Effector CD8-positive, alpha-beta T cell (primary cell): ENCODE results near the gene ATP9A.
"Not testable (repeated sequence)": the region's sequence is repeated elsewhere in the genome, so short reads cannot be mapped to it uniquely, and the experiment has no call there.

Experiments
- DNase-seq: peaks from one replicate; lab custom pipeline; 2025; lab: John Stamatoyannopoulos, UW

Gene ATP9A

DNA sequence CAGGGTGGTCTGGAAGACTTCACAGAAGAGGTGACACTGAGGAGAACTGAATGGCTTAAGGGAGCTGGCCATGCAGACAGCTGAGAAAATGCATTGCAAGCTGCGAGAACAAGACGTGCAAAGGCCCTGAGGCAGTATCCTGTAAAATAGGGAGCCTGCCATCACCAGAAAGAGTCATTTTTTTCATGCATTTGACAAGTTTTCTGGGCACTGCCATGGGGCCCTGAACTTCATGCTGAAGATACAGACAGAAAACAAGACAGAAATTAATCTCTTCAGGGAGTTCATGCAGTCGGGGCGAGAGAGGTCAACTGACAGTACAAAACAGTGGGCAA, 196.8 kb downstream of the ATP9A start:
- DNase-seq = no peak

GRCh38 chr20:51570739-51571459, 197.3 kb downstream of the ATP9A start:
- DNase-seq = no peak

DNA sequence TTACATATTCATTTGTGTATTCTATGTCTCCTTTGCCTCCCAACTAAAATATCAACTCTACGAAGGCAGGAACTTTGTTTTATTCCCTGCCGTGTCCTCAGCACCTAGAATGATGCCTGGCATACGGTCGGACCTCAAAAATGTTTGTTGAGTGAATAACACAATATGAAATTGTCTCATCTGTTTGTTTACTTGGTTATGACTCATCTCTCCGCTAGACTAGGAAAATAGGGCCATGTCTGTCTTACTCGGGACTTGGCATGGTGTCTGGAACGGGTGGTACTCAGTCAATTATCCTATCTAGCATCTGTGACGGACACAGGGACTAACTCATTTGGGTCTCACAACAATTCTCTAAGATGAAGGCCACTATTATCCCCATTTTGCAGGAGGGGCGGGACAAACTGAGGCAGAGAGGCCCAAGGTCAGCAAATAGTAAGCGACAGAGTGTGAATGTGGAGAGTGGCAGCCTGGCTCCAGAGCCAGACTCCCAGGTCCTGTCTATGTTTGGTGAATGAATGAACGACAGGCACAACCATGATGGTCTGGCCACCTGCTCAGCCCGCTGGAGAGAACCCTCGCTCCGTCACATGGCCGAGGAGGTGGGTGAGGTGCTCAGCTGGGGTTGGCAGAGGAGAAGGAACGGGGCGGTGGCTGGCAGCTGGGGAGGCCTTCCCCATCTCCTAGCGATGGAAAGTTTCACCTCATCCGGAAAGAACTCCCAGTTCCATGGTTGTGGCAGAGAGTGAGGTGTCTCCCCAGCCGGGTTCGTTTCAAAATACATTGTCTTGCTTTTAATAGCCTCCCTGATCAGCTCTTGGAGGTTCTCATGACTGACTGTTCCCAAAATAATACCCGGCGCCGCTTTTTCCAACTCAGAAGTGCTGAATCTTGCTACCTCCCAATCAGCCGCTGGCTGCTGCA, 198.1 kb downstream of the ATP9A start:
- DNase-seq = no peak

DNA sequence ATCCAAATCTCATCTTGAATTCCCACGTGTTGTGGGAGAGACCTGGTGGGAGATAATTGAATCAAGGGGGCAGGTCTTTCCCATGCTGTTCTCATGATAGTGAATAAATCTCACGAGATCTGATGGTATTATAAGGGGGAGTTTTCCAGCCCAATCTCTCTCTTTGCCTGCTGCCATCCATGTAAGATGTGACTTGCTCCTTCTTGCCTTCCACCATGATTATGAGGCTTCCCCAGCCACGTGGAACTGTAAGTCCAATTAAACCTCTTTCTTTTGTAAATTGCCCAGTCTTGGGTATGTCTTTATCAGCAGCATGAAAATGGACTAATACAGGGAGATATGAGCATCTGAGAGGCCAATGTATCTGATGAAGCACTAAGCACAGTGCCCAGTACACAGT, 199.7 kb downstream of the ATP9A start:
- not testable (repeated sequence) for DNase-seq

- no peak for DNase-seq
Measured at GRCh38 chr20:51567622-51568021, 200.6 kb downstream of the ATP9A start.

- no peak for DNase-seq
Measured at GRCh38 chr20:51566594-51566993, 201.6 kb downstream of the ATP9A start.

- DNase-seq = no peak
Measured at GRCh38 chr20:51565298-51566144, 202.7 kb downstream of the ATP9A start.

GRCh38 chr20:51563486-51564332, 204.5 kb downstream of the ATP9A start:
- DNase-seq = no peak

DNA sequence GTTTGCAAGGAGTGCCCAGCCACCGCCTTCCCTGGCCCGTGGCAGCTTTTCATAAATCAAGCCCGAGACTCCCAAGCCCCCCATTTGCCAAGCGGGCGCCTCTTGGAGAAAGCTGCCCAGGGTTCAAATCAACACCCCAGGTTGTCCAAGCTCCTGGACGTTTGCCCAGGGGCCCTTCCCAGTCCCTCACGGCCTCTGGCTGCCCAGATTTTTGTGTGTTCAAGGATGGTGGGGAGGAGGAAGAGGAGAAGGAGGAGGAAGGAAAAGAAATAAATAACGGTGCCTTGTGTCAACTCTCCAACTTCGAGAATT, 205.1 kb downstream of the ATP9A start:
- no peak for DNase-seq

- no peak for DNase-seq
Measured at GRCh38 chr20:51562332-51563173, 205.6 kb downstream of the ATP9A start.

DNA sequence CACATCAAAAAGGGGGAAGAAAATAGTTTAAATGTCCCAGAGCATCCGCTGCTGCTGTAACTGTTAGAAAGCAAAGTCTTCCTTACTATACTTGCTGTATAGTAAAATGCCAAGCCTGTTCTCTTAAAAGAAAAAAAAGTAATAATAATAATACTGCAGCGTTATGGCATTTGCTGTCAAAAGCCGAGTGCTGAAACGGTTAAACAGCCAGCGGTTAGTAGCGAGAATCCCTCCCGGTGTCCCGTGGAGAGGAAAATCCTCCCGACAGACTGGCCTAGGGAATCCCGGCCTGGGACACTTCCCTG, 206.2 kb downstream of the ATP9A start:
- no peak for DNase-seq

GRCh38 chr20:51560550-51561307, 207.5 kb downstream of the ATP9A start:
- no peak for DNase-seq

- no peak for DNase-seq
Measured at GRCh38 chr20:51560042-51560441, 208.1 kb downstream of the ATP9A start.

GRCh38 chr20:51554538-51555165, 213.5 kb downstream of the ATP9A start:
- no peak for DNase-seq

- DNase-seq = no peak
Measured at GRCh38 chr20:51553897-51554486, 214.2 kb downstream of the ATP9A start.

GRCh38 chr20:51551186-51551585, 217.0 kb downstream of the ATP9A start:
- no peak for DNase-seq

GRCh38 chr20:51549474-51549873, 218.7 kb downstream of the ATP9A start:
- no peak for DNase-seq

- no peak for DNase-seq
Measured at GRCh38 chr20:51547951-51548350, 220.2 kb downstream of the ATP9A start.
